ENCODE measurements around the gene HNRNPH1.

Gene HNRNPH1

DNA sequence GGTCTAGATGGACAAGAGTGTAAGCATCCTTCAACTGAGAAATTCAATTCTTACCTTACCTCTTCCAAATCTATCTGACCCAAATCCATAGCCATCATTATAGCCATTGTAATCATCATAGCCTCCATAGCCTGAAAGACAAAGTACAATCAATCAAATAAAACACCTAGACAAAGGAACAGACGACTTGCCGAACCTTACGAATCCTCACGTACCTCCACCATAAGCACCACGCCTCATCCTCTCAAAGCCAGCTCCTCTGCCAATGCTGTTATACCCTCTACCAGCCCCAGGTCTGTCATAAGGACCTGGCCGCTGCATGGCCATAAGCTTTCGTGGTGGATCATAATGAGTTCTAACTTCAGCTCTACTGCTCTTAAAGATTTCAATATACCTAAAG is 5.5 kb downstream of the HNRNPH1 start:
- H3K4me2 ChIP-seq (ENCODE audit: low read length): no peak overlapping the region; the same call in 1 of the 2 replicates

DNA sequence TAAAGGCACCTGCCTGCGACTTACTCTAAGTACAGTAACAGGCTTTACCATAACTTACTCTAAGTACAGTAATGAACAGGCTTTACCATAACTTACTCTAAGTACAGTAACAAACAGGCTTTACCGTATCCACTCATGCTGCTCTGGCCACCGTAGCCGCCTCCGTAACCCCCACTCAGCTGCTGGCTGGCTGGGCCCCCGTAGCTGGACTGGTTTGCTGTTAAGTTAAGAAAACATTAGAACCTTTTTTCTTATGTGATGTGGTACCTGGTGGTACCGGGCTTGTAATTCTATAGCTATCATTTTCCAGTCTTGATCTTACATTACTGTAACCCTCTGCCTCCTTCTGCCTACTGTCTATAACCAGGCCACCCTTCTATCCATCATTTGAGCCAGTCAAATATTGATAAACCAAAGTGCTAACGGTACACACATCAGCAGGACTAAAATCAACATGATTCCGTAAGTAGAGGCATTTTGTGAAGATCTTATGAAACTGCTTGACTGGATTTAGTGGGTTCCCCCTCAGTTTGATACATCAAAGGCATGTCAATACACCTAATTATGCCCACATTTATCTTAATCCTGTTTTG is 7.4 kb downstream of the HNRNPH1 start:
- H3K79me2 ChIP-seq (ENCODE audit: control insufficient read depth, low read length): peaks cover 53% of the 10 kb centered on the region
- peaks cover 97% of the 10 kb centered on the region for H3F3A ChIP-seq (ENCODE audit: control insufficient read depth, insufficient read depth)
- H3K9me3 ChIP-seq (ENCODE audit: control insufficient read depth, insufficient read depth, low read length): no peaks in the 10 kb centered on the region
- no peak overlapping the region for H3K4me2 ChIP-seq (ENCODE audit: low read length)
- H3K27me3 ChIP-seq (ENCODE audit: control insufficient read depth, low read length): no peaks in the 10 kb centered on the region
- H3K9me2 ChIP-seq (replicated peaks; ENCODE audit: control insufficient read depth, low read length): no peaks in the 10 kb centered on the region
- H3K4me1 ChIP-seq (ENCODE audit: control insufficient read depth, low read length): peaks cover 17% of the 10 kb centered on the region
- TF ChIP-seq EZH2phosphoT487 (IDR thresholded peaks at IDR 0.05; ENCODE audit: borderline replicate concordance, low read length): no peak
- TF ChIP-seq, protein P1, sequence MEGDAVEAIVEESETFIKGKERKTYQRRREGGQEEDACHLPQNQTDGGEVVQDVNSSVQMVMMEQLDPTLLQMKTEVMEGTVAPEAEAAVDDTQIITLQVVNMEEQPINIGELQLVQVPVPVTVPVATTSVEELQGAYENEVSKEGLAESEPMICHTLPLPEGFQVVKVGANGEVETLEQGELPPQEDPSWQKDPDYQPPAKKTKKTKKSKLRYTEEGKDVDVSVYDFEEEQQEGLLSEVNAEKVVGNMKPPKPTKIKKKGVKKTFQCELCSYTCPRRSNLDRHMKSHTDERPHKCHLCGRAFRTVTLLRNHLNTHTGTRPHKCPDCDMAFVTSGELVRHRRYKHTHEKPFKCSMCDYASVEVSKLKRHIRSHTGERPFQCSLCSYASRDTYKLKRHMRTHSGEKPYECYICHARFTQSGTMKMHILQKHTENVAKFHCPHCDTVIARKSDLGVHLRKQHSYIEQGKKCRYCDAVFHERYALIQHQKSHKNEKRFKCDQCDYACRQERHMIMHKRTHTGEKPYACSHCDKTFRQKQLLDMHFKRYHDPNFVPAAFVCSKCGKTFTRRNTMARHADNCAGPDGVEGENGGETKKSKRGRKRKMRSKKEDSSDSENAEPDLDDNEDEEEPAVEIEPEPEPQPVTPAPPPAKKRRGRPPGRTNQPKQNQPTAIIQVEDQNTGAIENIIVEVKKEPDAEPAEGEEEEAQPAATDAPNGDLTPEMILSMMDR (IDR thresholded peaks at IDR 0.05; ENCODE audit: low read depth, low read length, poor library complexity, severe bottlenecking): no peak
- no peak overlapping the region for H3K27ac ChIP-seq (ENCODE audit: low read depth, low read length)
- H3K4me3 ChIP-seq (ENCODE audit: low read length): no peak overlapping the region
- H3K36me3 ChIP-seq (ENCODE audit: control insufficient read depth, low read length): peaks cover 98% of the 10 kb centered on the region
- peaks cover 61% of the 10 kb centered on the region for H4K20me1 ChIP-seq (ENCODE audit: control insufficient read depth, insufficient read depth, low read depth, low read length)

More for the DNA sequence above, 5.5 kb downstream of the HNRNPH1 start:
- TF ChIP-seq, protein P1 (IDR thresholded peaks at IDR 0.05; ENCODE audit: low read depth, low read length, poor library complexity, severe bottlenecking): no peak
- no peak for TF ChIP-seq EZH2phosphoT487 (IDR thresholded peaks at IDR 0.05; ENCODE audit: borderline replicate concordance, low read length)
- peaks cover 99% of the 10 kb centered on the region for H3K36me3 ChIP-seq (ENCODE audit: control insufficient read depth, low read length)
- peaks cover 77% of the 10 kb centered on the region for H4K20me1 ChIP-seq (ENCODE audit: control insufficient read depth, insufficient read depth, low read depth, low read length)
- no peak overlapping the region for H3K27ac ChIP-seq (ENCODE audit: low read depth, low read length)
- peaks cover 96% of the 10 kb centered on the region for H3F3A ChIP-seq (ENCODE audit: control insufficient read depth, insufficient read depth)
- H3K4me3 ChIP-seq (ENCODE audit: low read length): no peak overlapping the region
- no peaks in the 10 kb centered on the region for H3K9me2 ChIP-seq (replicated peaks; ENCODE audit: control insufficient read depth, low read length)
- peaks cover 27% of the 10 kb centered on the region for H3K4me1 ChIP-seq (ENCODE audit: control insufficient read depth, low read length)
- no peaks in the 10 kb centered on the region for H3K27me3 ChIP-seq (ENCODE audit: control insufficient read depth, low read length)
- H3K9me3 ChIP-seq (ENCODE audit: control insufficient read depth, insufficient read depth, low read length): no peaks in the 10 kb centered on the region
- H3K79me2 ChIP-seq (ENCODE audit: control insufficient read depth, low read length): peaks cover 71% of the 10 kb centered on the region

DNA sequence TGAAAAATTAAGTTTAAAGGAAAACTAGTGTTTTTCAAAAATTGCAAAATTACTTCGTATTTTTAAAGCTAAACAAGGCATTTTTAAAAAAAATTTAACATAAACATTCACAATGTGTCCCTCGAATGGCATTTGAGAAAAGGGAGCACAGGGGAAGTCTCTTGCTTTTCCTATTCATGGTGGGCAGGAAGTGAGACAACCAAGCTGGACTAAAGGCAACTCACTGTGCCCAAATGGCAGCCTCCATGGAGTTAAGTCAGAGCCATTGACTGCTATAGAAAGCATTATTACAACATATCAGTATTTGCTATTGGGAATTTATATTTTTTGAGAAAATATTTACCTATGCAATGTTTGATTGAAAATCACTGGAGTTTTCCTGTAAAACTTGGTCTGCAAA is 8.3 kb downstream of the HNRNPH1 start:
- Histone ChIP-seq H3K4me2 (ENCODE audit: low read length) (no peak overlapping the region), H3K27me3 (ENCODE audit: control insufficient read depth, low read length) (no peaks in the 10 kb centered on the region), H4K20me1 (ENCODE audit: control insufficient read depth, insufficient read depth, low read depth, low read length) (peaks cover 56% of the 10 kb centered on the region), H3K4me3 (ENCODE audit: low read length) (no peak overlapping the region), H3K27ac (ENCODE audit: low read depth, low read length) (no peak overlapping the region), H3F3A (ENCODE audit: control insufficient read depth, insufficient read depth) (peaks cover 98% of the 10 kb centered on the region), H3K9me3 (ENCODE audit: control insufficient read depth, insufficient read depth, low read length) (no peaks in the 10 kb centered on the region), H3K36me3 (ENCODE audit: control insufficient read depth, low read length) (peaks cover 98% of the 10 kb centered on the region), H3K4me1 (ENCODE audit: control insufficient read depth, low read length) (peaks cover 8% of the 10 kb centered on the region), H3K79me2 (ENCODE audit: control insufficient read depth, low read length) (peaks cover 44% of the 10 kb centered on the region), H3K9me2 (replicated peaks; ENCODE audit: control insufficient read depth, low read length) (no peaks in the 10 kb centered on the region)
- no peak for TF ChIP-seq EZH2phosphoT487 (IDR thresholded peaks at IDR 0.05; ENCODE audit: borderline replicate concordance, low read length)
- TF ChIP-seq, protein P1 (IDR thresholded peaks at IDR 0.05; ENCODE audit: low read depth, low read length, poor library complexity, severe bottlenecking): no peak
